ENCODE data around the gene SKOR2. TPM values are rescaled to one million over a fixed set of nuclear protein-coding genes. Genes with fewer than 3 reads are reported as not detected.

Gene SKOR2

Small RNAs within 50 kb of the gene (small RNA-seq; reads per million reads assigned to genes)
- not detected for gene RNU6-1131P (ENCODE audit: insufficient read depth)
